ENCODE data around the gene ZDHHC17.

Gene ZDHHC17

DNA sequence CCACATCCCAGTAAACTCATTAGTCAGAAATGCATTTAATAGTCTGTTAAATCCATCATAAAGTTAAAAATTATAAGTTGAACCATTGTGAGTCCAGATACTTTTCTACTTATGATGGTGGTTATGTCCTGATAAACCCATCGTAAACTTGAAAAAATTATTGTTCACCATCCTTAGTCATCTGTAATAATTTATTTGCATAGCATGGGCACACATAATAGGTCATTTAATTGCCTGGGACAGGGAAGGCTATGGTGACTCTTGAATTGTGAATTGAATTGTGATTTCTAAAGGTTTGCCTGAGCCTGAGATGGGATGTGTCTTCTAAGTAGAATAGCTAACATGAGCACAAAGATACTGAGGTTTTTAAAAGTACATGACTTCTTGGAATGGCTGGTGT is 21.5 kb downstream of the ZDHHC17 start:
- Histone ChIP-seq H3K9ac (ENCODE audit: low read length) (no peak overlapping the region), H3K79me2 (ENCODE audit: low read length) (peaks cover 55% of the 10 kb centered on the region), H3K9me3 (replicated peaks; ENCODE audit: insufficient read depth, low read length) (no peaks in the 10 kb centered on the region), H3K4me1 (ENCODE audit: low read length) (no peaks in the 10 kb centered on the region), H3F3A (ENCODE audit: insufficient read depth, low read length) (no peaks in the 10 kb centered on the region), H3K4me2 (ENCODE audit: low read depth, low read length) (no peak overlapping the region), H3K36me3 (replicated peaks; ENCODE audit: insufficient read depth, low read length) (no peaks in the 10 kb centered on the region), H2AFZ (ENCODE audit: low read length) (no peak overlapping the region), H3K4me3 (ENCODE audit: low read length) (no peak overlapping the region), H4K20me1 (ENCODE audit: insufficient read depth, low read length) (no peaks in the 10 kb centered on the region), H3K27ac (ENCODE audit: low read length) (no peak overlapping the region), H3K27me3 (replicated peaks; ENCODE audit: insufficient read depth, low read length) (no peaks in the 10 kb centered on the region), H3K9me2 (replicated peaks; ENCODE audit: insufficient read depth, low read length) (no peaks in the 10 kb centered on the region)
- no peak for DNase-seq
- TF ChIP-seq EZH2phosphoT487 (IDR thresholded peaks at IDR 0.05; ENCODE audit: low read length) (no peak), EZH2 (optimal IDR thresholded peaks at IDR 0.05; ENCODE audit: low read depth, low read length) (no peak)
- TF ChIP-seq, protein P1, sequence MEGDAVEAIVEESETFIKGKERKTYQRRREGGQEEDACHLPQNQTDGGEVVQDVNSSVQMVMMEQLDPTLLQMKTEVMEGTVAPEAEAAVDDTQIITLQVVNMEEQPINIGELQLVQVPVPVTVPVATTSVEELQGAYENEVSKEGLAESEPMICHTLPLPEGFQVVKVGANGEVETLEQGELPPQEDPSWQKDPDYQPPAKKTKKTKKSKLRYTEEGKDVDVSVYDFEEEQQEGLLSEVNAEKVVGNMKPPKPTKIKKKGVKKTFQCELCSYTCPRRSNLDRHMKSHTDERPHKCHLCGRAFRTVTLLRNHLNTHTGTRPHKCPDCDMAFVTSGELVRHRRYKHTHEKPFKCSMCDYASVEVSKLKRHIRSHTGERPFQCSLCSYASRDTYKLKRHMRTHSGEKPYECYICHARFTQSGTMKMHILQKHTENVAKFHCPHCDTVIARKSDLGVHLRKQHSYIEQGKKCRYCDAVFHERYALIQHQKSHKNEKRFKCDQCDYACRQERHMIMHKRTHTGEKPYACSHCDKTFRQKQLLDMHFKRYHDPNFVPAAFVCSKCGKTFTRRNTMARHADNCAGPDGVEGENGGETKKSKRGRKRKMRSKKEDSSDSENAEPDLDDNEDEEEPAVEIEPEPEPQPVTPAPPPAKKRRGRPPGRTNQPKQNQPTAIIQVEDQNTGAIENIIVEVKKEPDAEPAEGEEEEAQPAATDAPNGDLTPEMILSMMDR (IDR thresholded peaks at IDR 0.05; ENCODE audit: low read length) = no peak

DNA sequence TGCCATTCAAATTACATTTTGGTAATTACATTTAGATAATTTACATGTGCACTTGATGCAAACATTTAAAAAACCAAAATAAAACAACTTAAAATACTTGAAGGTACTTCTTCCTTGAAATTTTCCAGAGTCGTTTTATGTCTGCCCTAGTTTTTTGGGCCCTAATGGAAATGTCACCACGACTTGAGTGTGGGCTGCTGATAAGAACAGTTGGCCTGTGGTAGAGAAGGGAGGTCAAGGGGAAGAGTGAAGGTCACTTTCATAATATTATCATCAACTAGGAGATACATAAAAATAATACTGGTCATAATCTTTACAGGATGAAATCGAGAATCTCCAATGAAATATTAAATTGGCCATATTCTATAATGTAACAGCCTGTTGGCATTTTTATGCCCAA is 23.1 kb downstream of the ZDHHC17 start:
- H4K20me1 ChIP-seq (ENCODE audit: insufficient read depth, low read length) = no peaks in the 10 kb centered on the region; the same call in 1 of the 2 replicates
- no peak overlapping the region for H2AFZ ChIP-seq (ENCODE audit: low read length)
- no peak overlapping the region for H3K27ac ChIP-seq (ENCODE audit: low read length)
- H3K9me3 ChIP-seq (replicated peaks; ENCODE audit: insufficient read depth, low read length) = no peaks in the 10 kb centered on the region
- no peak overlapping the region for H3K9ac ChIP-seq (ENCODE audit: low read length)
- no peak for DNase-seq
- H3K4me3 ChIP-seq (ENCODE audit: low read length) = no peak overlapping the region
- TF ChIP-seq EZH2phosphoT487 (IDR thresholded peaks at IDR 0.05; ENCODE audit: low read length) (no peak), EZH2 (optimal IDR thresholded peaks at IDR 0.05; ENCODE audit: low read depth, low read length) (no peak)
- TF ChIP-seq, protein P1 (IDR thresholded peaks at IDR 0.05; ENCODE audit: low read length) = no peak
- no peak overlapping the region for H3K4me2 ChIP-seq (ENCODE audit: low read depth, low read length)
- no peaks in the 10 kb centered on the region for H3K36me3 ChIP-seq (replicated peaks; ENCODE audit: insufficient read depth, low read length)
- no peaks in the 10 kb centered on the region for H3K27me3 ChIP-seq (replicated peaks; ENCODE audit: insufficient read depth, low read length)
- no peaks in the 10 kb centered on the region for H3F3A ChIP-seq (ENCODE audit: insufficient read depth, low read length)
- no peaks in the 10 kb centered on the region for H3K9me2 ChIP-seq (replicated peaks; ENCODE audit: insufficient read depth, low read length)
- H3K79me2 ChIP-seq (ENCODE audit: low read length) = peaks cover 52% of the 10 kb centered on the region
- H3K4me1 ChIP-seq (ENCODE audit: low read length) = no peaks in the 10 kb centered on the region

DNA sequence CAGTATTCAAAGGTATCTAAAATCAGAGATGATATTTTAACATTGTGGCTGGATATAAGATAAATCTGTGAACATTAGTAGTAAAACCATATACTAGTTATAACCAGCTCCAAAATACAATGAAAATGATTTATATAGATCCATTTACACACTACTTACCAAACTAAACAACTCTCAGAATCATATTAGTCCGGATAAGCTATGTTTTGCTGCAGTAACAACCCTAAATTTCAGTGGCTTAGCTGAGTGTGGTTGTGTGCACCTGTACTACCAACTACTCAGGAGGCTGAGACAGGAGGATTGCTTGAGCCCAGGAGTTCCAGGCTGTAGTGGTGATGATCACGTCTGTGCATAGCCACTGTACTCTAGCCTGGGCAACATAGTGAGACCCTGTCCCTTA is 23.8 kb downstream of the ZDHHC17 start:
- Histone ChIP-seq H3K27me3 (replicated peaks; ENCODE audit: insufficient read depth, low read length) (no peaks in the 10 kb centered on the region), H4K20me1 (ENCODE audit: insufficient read depth, low read length) (no peaks in the 10 kb centered on the region; the same call in 1 of the 2 replicates), H3K4me2 (ENCODE audit: low read depth, low read length) (no peak overlapping the region), H3K9ac (ENCODE audit: low read length) (no peak overlapping the region), H3K4me3 (ENCODE audit: low read length) (no peak overlapping the region), H3K9me2 (replicated peaks; ENCODE audit: insufficient read depth, low read length) (no peaks in the 10 kb centered on the region), H3K79me2 (ENCODE audit: low read length) (peaks cover 50% of the 10 kb centered on the region), H3K9me3 (replicated peaks; ENCODE audit: insufficient read depth, low read length) (no peaks in the 10 kb centered on the region), H3K4me1 (ENCODE audit: low read length) (0 out of 2 replicates have a peak, but pooled peaks cover under 1% of the 10 kb centered on the region), H3K27ac (ENCODE audit: low read length) (no peak overlapping the region), H3K36me3 (replicated peaks; ENCODE audit: insufficient read depth, low read length) (no peaks in the 10 kb centered on the region), H3F3A (ENCODE audit: insufficient read depth, low read length) (no peaks in the 10 kb centered on the region), H2AFZ (ENCODE audit: low read length) (no peak overlapping the region)
- no peak for DNase-seq
- TF ChIP-seq EZH2phosphoT487 (IDR thresholded peaks at IDR 0.05; ENCODE audit: low read length) (no peak), EZH2 (optimal IDR thresholded peaks at IDR 0.05; ENCODE audit: low read depth, low read length) (no peak)
- TF ChIP-seq, protein P1 (IDR thresholded peaks at IDR 0.05; ENCODE audit: low read length) = no peak
